Stimulated activated CD8-positive, alpha-beta memory T cell treated with anti-CD3 and anti-CD28 coated beads, Interleukin-12 subunit alpha, Interleukin-12 subunit beta, amount 100 ng/mL, for 24 hours (primary cell): ENCODE results near the gene PPM1B.
"Not testable (repeated sequence)": the region's sequence is repeated elsewhere in the genome, so short reads cannot be mapped to it uniquely, and the experiment has no call there.

Source experiments
- DNase-seq: peaks from one replicate; pipeline ENCODE4 v3.0.0-alpha.2; 2020; ENCODE audit errors: extremely low read depth

PPM1B gene

DNA sequence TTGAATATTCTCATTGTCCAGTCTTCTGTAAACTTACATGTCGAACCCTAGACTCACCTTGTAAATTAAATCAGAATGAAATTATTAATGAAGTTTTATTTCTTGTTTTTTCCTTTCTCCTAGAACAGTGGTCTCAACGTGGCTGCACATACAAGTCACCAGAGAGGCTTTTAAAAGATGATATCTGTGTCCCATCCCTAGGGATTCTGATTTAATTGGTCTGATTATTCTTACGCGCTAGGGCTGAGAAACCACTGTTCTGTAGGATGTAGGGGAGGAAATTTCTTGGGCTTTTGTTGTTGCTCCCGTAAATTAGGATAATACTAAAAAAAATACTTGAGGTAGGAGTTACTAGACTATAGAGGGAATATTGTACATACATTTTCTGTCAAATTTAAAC is 32.1 kb downstream of the PPM1B start:
- DNase-seq: no peak

DNA sequence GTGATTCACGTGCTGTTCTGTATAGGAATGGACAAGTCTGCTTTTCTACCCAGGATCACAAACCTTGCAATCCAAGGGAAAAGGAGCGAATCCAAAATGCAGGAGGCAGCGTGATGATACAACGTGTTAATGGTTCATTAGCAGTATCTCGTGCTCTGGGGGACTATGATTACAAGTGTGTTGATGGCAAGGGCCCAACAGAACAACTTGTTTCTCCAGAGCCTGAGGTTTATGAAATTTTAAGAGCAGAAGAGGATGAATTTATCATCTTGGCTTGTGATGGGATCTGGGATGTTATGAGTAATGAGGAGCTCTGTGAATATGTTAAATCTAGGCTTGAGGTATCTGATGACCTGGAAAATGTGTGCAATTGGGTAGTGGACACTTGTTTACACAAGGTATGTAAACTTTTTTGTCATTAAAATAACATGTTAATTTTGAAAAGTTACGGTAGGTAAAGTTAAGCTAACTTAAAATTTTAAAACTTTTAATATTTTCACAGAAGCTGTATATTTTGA is 33.0 kb downstream of the PPM1B start:
- DNase-seq: no peak

DNA sequence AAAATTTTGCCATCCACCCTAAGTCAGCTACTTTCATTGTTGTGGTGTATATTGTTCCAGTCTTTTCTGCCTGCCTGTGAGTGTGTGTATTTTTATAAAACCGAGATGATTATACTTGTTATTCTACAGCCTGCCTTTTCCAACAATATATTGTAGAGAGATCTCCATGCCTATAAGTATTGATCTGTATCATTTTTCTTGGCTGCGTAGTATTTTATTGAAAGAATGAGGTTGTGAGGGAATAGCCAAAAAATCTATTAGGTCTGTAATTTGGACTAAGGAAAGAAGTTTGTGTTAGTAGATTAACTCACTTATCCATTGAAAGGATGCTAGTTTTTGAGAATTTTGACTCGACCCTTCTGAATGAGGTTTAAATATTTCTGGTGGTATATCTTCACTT is 34.9 kb downstream of the PPM1B start:
- DNase-seq: no peak

DNA sequence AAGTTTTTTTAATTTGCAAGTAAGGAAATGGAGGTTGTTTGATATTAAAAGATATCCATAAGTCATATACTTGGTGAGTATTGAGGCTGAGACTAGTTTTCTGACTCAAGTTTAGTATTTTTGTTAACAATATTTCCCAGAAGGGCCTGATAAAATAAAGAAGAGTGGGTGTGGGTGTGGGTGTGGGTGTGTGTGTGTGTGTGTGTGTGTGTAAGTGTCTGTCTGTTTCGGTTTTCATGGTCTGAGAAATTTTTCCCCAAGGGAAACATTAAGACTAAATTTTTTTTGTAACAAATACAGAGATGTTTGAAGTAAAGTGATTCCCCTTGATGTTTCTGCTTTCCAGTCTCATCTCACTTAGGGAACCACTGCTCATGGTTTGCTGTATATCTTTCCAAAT is 36.5 kb downstream of the PPM1B start:
- no peak for DNase-seq

- DNase-seq: no peak
Measured at GRCh38 chr2:44207102-44207501, 38.4 kb downstream of the PPM1B start.

DNA sequence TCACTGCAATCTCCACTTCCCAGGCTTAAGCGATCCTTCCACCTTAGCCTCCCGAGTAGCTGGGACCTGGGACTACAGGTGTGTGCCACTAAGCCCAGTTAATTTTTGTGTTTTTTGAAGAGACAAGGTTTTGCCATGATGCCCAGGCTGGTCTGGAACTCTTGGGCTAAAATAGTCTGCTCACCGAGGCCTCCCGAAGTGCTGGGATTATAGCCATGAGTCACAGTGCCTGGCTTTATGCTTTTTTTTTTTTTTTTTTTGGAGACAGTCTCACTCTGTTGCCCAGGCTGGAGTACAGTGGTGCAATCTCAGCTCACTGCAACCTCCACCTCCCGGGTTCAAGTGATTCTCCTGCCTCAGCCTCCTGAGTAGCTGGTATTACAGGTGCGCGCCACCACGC is 39.0 kb downstream of the PPM1B start:
- DNase-seq: not testable (repeated sequence)

GRCh38 chr2:44210362-44210761 is 41.7 kb downstream of the PPM1B start:
- DNase-seq: no peak

DNA sequence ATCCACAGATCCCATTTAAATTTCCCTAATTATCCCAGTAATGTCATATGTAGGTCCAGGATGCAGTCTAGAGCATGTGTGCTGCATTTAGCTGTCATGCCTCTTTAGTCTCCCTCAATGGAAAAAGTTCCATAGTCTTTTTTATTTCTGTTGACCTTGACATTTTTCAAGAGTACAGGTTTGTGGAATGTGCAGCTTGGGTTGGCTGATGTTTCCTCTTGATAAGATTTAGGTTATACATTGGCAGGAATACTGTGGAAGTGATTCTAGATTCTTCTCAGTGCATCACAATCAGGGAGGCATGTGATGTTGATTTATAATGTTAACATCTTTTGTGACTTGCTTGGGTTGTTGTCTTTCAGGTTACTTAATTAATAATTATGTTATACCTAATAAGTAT is 42.5 kb downstream of the PPM1B start:
- no peak for DNase-seq

- DNase-seq: no peak
Measured at GRCh38 chr2:44212302-44212701, 43.6 kb downstream of the PPM1B start.

GRCh38 chr2:44215827-44216226 is 47.2 kb downstream of the PPM1B start:
- DNase-seq: no peak

DNA sequence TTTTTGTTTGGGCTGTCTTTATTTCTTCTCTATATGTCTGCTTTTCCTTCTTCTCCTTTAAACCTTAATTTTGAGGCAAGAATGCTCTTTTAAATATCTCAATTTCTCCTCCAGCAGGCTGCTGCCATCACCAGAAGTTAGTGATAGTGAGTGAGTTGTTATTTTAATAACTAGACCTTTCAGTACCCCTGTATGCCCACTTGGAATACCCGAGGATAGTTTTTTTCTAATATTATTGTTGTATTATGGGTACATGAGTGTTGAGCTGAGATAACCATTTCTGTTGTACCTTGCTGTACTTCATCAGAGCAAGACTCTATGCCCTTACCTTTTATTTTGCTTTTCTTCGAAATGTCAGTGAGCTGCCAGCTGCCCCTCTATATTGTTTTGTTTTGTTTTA is 50.1 kb downstream of the PPM1B start:
- DNase-seq: no peak

DNA sequence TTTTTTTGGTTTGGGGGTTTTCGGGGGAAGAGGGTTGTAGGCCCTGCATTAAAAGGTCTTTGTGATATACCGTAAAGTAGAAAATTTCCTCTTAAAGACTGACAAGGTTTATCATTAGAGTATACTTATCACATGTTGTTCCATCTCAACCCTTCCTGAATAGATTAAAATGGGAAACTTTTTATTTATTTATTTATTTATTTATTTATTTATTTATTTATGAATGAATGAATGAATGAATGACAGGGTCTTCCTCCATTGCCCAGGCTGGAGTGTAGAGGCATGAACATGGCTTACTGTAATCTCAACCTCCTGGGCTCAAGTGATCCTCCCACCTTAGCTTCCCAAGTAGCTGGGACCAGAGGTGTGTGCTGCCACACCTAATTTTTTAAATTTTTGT is 58.1 kb downstream of the PPM1B start:
- no peak for DNase-seq

GRCh38 chr2:44230378-44230777 is 61.7 kb downstream of the PPM1B start:
- DNase-seq: no peak

DNA sequence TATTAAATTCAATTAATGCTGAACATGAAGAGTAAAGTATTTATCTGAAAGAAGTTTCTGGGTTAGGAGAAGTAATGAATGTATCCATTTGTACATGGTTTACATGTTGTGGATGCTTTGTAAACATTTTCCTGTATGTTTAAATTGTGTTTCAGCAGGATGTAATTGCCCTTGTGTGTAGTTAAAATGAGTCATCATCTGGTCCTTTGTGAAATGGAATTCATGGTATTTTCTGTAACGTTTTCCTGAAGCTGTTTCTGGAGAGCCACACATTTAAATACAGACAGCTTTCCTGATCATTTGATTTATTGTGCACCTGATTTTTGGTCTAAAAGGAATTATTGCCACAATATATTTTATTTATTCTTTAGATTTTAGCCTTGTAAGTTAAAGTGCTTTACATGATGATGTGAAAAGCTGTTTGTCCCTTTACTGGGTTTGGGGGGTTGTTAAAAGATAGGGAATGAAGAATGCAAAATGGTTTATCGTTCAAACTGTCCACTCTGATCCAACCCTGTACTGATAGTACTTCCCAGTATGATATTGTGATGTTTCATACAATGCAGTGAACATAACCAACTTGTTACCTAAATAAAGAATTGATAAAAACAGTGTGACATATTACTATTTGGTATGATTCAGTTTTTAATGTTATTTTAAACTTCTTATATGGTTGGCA is 64.9 kb downstream of the PPM1B start:
- DNase-seq: no peak

DNA sequence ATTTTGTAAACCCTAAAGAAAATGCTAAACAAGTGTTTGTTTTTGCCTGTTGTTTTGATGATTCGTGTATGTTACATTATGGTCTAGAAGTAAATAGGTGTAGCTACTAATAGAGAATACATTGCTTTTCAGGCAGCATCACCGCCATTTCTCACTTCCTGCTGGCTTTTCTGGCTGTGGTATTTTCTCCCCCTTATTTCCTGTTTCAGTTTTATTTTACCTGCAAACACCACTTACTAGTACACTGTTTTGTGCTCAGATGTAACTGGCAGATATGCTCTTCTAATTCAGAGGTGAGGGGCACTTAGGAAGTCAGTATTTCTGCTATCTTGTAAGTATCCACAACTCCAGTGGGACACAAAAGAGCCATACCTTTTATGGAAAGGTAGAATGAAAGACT is 68.5 kb downstream of the PPM1B start:
- DNase-seq: peak; percentile 3

DNA sequence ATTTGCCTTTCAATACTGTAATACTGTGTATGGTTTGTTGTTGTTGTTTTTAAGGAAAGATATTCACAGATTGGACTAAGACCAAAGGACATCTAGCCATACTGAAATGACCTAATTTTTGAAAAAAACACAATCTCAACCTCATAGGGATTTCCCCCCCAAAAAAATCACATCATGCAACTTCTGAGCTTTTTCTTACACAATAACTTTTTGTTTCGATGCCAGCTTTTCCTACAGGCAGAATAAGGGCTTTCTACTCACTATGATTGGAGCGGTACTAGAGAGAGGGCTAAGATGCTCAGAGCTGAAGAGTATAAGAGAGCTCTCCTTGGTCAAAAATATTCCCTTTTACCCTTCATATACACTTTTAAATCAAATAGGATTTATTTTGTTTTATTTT is 74.2 kb downstream of the PPM1B start:
- no peak for DNase-seq

- DNase-seq: peak; percentile 5
Measured at GRCh38 chr2:44244135-44244871, 75.6 kb downstream of the PPM1B start.

- DNase-seq: no peak
Measured at GRCh38 chr2:44245083-44245861, 76.6 kb downstream of the PPM1B start.

DNA sequence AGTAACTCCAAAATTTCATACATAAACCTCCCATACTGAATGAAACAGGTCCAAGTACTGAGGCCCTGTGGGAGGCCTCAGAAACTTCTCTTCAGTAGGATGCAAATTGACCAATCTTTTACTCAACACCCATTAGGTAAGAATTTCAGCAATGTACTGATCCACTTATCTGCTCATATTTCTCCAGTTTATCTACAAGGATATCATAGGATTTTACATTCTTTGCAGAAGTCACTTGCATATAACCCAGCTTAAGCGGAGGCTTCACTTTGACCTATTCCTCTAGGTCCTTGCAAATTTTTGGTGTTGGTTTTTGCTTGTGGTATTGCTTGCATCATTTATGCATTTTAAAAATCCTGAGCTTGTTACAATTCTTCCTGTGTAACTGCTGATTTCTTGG is 77.8 kb downstream of the PPM1B start:
- DNase-seq: no peak

- DNase-seq: no peak
Measured at GRCh38 chr2:44246840-44247369, 78.2 kb downstream of the PPM1B start.

GRCh38 chr2:44247924-44248323 is 79.2 kb downstream of the PPM1B start:
- no peak for DNase-seq

- not testable (repeated sequence) for DNase-seq
Measured at GRCh38 chr2:44249269-44249668, 80.6 kb downstream of the PPM1B start.
